ENCODE data around the gene AUTS2.

Gene AUTS2

GRCh38 chr7:70312336-70312735 is 714.1 kb downstream of the AUTS2 start:
- no peak for DNase-seq (ENCODE audit: low spot score)

- DNase-seq (ENCODE audit: low spot score): no peak
Observed at GRCh38 chr7:70313271-70313670, 715.0 kb downstream of the AUTS2 start.

- no peak for DNase-seq (ENCODE audit: low spot score)
Observed at GRCh38 chr7:70313687-70314086, 715.4 kb downstream of the AUTS2 start.

GRCh38 chr7:70314221-70314620 is 715.9 kb downstream of the AUTS2 start:
- DNase-seq (ENCODE audit: low spot score): no peak

- peak; percentile 12 for DNase-seq (ENCODE audit: low spot score)
Observed at GRCh38 chr7:70316745-70317144, 718.5 kb downstream of the AUTS2 start.

GRCh38 chr7:70317356-70317755 is 719.1 kb downstream of the AUTS2 start:
- no peak for DNase-seq (ENCODE audit: low spot score)

GRCh38 chr7:70318511-70318910 is 720.2 kb downstream of the AUTS2 start:
- DNase-seq (ENCODE audit: low spot score): peak; percentile 12

GRCh38 chr7:70319057-70319456 is 720.8 kb downstream of the AUTS2 start:
- no peak for DNase-seq (ENCODE audit: low spot score)

- DNase-seq (ENCODE audit: low spot score): no peak
Observed at GRCh38 chr7:70321016-70321590, 722.8 kb downstream of the AUTS2 start.

GRCh38 chr7:70322856-70323255 is 724.6 kb downstream of the AUTS2 start:
- DNase-seq (ENCODE audit: low spot score): no peak

- DNase-seq (ENCODE audit: low spot score): no peak
Observed at GRCh38 chr7:70325509-70326101, 727.3 kb downstream of the AUTS2 start.

- no peak for DNase-seq (ENCODE audit: low spot score)
Observed at GRCh38 chr7:70334295-70334694, 736.0 kb downstream of the AUTS2 start.

- no peak for DNase-seq (ENCODE audit: low spot score)
Observed at GRCh38 chr7:70334871-70335270, 736.6 kb downstream of the AUTS2 start.

- DNase-seq (ENCODE audit: low spot score): no peak
Observed at GRCh38 chr7:70336536-70336935, 738.3 kb downstream of the AUTS2 start.

- no peak for DNase-seq (ENCODE audit: low spot score)
Observed at GRCh38 chr7:70338015-70338414, 739.7 kb downstream of the AUTS2 start.

GRCh38 chr7:70340236-70340635 is 742.0 kb downstream of the AUTS2 start:
- DNase-seq (ENCODE audit: low spot score): no peak

- no peak for DNase-seq (ENCODE audit: low spot score)
Observed at GRCh38 chr7:70341446-70341845, 743.2 kb downstream of the AUTS2 start.

GRCh38 chr7:70343519-70343918 is 745.2 kb downstream of the AUTS2 start:
- DNase-seq (ENCODE audit: low spot score): no peak

- DNase-seq (ENCODE audit: low spot score): no peak
Observed at GRCh38 chr7:70344726-70345125, 746.5 kb downstream of the AUTS2 start.

GRCh38 chr7:70346844-70347462 is 748.7 kb downstream of the AUTS2 start:
- no peak for DNase-seq (ENCODE audit: low spot score)

GRCh38 chr7:70347463-70348254 is 749.4 kb downstream of the AUTS2 start:
- no peak for DNase-seq (ENCODE audit: low spot score)

- DNase-seq (ENCODE audit: low spot score): no peak
Observed at GRCh38 chr7:70349031-70349430, 750.8 kb downstream of the AUTS2 start.

- no peak for DNase-seq (ENCODE audit: low spot score)
Observed at GRCh38 chr7:70349819-70350218, 751.5 kb downstream of the AUTS2 start.
